BJ (cell line): ENCODE data around the gene INPP5A. TPM values are rescaled to one million over a fixed set of nuclear protein-coding genes. Genes with fewer than 3 reads are reported as not detected.

Source experiments
- CTCF ChIA-PET: fragments of 350-600 bp; formaldehyde crosslinking; extraction: SDS; loops from one replicate; lab custom pipeline; 2021; ENCODE audit warnings: antibody characterized with exemption, inconsistent platforms; lab: Yijun Ruan, JAX
- POLR2A ChIA-PET: fragments of 300-600 bp; sonication (Branson Sonifier 250); formaldehyde crosslinking; extraction: SDS; loops from one replicate; lab custom pipeline; 2021; ENCODE audit warnings: antibody characterized with exemption; lab: Charles Lee
- DNase-seq: peaks from one replicate; pipeline ENCODE4 v3.0.0-alpha.2; 2011; ENCODE audit warnings: low read depth
- H3K27me3 ChIP-seq: 2 replicates; pipeline ENCODE4 v1.6.0; 2011; ENCODE audit warnings: low read length; ENCODE audit not compliant: control insufficient read depth, insufficient read depth
- H3K36me3 ChIP-seq: 2 replicates; pipeline ENCODE4 v1.5.1; 2011; ENCODE audit warnings: low read length; ENCODE audit not compliant: control insufficient read depth, insufficient read depth
- H3K4me3 ChIP-seq: 2 replicates; pipeline ENCODE4 v1.5.1; 2011; ENCODE audit warnings: low read depth, mild to moderate bottlenecking, control low read depth, low read length
- CTCF ChIP-seq: IDR thresholded peaks from 2 replicates; pipeline ENCODE4 v1.5.1; 2011; ENCODE audit warnings: low read depth, mild to moderate bottlenecking, control low read depth, inconsistent platforms, low read length, moderate library complexity; ENCODE audit not compliant: insufficient read depth
- polyA plus RNA-seq: library from polyadenylated mRNA; depleted of rRNA; stranded (reverse); fragments of >200 nt; gene quantifications from 2 replicates; pipeline ENCODE4 v1.2.3, GENCODE V29; 2011

Gene INPP5A
- polyA plus RNA-seq, 1 experiment, result 60.1 TPM

GRCh38 chr10:132516771-132517725 is 20.5 kb upstream of the INPP5A start:
- TF ChIP-seq CTCF, result no peak
- Histone ChIP-seq H3K4me3 (no peak overlapping the region), H3K27me3 (no peaks in the 10 kb centered on the region), H3K36me3 (no peaks in the 10 kb centered on the region)
- CTCF ChIA-PET, result interaction anchor here (0.7 to 1.4 kb wide), 4 partner anchors 15 to 94 kb away, joined by 3 to 4 read pairs (median 3); no protein-coding TSS in a partner anchor
- DNase-seq, result peak; percentile 95
- POLR2A ChIA-PET, result no interaction called here

GRCh38 chr10:132517951-132518521 is 19.6 kb upstream of the INPP5A start:
- Histone ChIP-seq H3K27me3 (no peaks in the 10 kb centered on the region), H3K4me3 (no peak overlapping the region), H3K36me3 (no peaks in the 10 kb centered on the region)
- no peak for DNase-seq
- ChIA-PET CTCF (interaction anchor here (1.1 to 1.4 kb wide), 2 partner anchors 16 to 58 kb away, joined by 3 to 4 read pairs; no protein-coding TSS in a partner anchor), POLR2A (no interaction called here)
- no peak for TF ChIP-seq CTCF

- TF ChIP-seq CTCF, result no peak
- ChIA-PET POLR2A (no interaction called here), CTCF (interaction anchor here (1.1 kb wide), 1 partner anchor 17 kb away, joined by 3 read pairs; no protein-coding TSS in a partner anchor)
- Histone ChIP-seq H3K36me3 (no peaks in the 10 kb centered on the region), H3K27me3 (no peaks in the 10 kb centered on the region), H3K4me3 (no peak overlapping the region)
- no peak for DNase-seq
These were observed 18.8 kb upstream of the INPP5A start for GRCh38 chr10:132518572-132519381.

GRCh38 chr10:132519382-132520176 is 18.0 kb upstream of the INPP5A start:
- ChIA-PET POLR2A (no interaction called here), CTCF (interaction anchor here (0.9 to 1.6 kb wide), 2 partner anchors 28 to 32 kb away, joined by 4 read pairs; no protein-coding TSS in a partner anchor)
- DNase-seq, result no peak
- H3K36me3 ChIP-seq, result no peaks in the 10 kb centered on the region
- TF ChIP-seq CTCF, result no peak
- no peak overlapping the region for H3K4me3 ChIP-seq
- H3K27me3 ChIP-seq, result no peaks in the 10 kb centered on the region
